Esophagus squamous epithelium (tissue), 4 donors: ENCODE data around the gene PKHD1.

Experiments
- POLR2A ChIP-seq, 4 donors: fragments of 450-650 bp; IDR thresholded peaks; one replicate each; pipeline ENCODE4 v1.6.1; 2017; ENCODE audit warnings: antibody characterized with exemption in 4 of 4, mild to moderate bottlenecking in 4 of 4, moderate library complexity in 3 of 4
- TF ChIP-seq, protein P1 (sequence below), 6 experiments: fragments of 450-650 bp in 4 of 6; fragments of 200-600 bp in 2 of 6; sonication (generic) in 2 of 6; IDR thresholded peaks; one replicate each; pipeline ENCODE4 v1.5.1; 2016 to 2019; ENCODE audit warnings: antibody characterized with exemption in 6 of 6, mild to moderate bottlenecking in 4 of 6, moderate library complexity in 4 of 6

DNA sequence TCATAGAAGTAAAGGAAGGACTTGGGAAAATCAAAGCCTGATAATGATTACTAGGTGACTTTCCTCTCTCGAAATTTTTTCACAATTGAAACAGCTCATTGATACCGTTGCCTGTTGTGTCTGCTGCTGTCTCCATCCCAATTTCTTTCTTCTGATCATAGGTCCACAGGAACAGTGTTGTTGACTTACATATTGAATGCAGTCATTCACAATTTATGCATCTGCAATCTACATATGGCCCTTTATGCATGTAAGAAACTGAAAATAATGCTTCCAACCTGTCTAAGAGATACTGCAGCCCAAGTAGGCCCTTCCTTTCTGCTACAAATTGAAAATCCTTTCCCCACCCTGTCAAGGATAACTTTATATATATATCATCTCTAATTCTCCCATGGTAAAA lies 381.3 kb downstream of the PKHD1 start:
- TF ChIP-seq, protein P1, sequence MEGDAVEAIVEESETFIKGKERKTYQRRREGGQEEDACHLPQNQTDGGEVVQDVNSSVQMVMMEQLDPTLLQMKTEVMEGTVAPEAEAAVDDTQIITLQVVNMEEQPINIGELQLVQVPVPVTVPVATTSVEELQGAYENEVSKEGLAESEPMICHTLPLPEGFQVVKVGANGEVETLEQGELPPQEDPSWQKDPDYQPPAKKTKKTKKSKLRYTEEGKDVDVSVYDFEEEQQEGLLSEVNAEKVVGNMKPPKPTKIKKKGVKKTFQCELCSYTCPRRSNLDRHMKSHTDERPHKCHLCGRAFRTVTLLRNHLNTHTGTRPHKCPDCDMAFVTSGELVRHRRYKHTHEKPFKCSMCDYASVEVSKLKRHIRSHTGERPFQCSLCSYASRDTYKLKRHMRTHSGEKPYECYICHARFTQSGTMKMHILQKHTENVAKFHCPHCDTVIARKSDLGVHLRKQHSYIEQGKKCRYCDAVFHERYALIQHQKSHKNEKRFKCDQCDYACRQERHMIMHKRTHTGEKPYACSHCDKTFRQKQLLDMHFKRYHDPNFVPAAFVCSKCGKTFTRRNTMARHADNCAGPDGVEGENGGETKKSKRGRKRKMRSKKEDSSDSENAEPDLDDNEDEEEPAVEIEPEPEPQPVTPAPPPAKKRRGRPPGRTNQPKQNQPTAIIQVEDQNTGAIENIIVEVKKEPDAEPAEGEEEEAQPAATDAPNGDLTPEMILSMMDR (IDR thresholded peaks at IDR 0.05): no peak
- TF ChIP-seq POLR2A (IDR thresholded peaks at IDR 0.05): no peak
